ENCODE data around the gene SLC16A9.
"Not testable (repeated sequence)": the region's sequence is repeated elsewhere in the genome, so short reads cannot be mapped to it uniquely, and the experiment has no call there.

SLC16A9 gene

DNA sequence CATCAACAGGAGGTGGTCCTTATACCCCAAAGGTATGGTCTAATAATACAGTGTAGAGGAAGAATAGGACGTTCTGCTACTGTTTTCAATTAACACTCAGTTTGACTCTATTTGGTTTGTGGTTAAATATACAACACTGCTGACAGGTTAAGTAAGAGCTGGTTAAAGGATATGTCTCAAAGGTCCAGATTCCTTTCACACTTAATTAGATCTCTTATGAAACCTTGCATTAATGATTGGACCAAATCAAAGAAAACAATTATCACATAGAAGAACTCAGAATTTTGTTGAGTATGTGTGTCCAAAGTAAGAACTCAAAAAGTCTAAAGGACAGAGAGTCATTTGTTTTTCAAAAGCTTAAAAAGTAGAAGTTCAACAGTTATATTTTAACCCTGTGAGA lies 25.6 kb upstream of the SLC16A9 start:
- no peak for DNase-seq (ENCODE audit: low read depth)
- TF ChIP-seq, protein P1, sequence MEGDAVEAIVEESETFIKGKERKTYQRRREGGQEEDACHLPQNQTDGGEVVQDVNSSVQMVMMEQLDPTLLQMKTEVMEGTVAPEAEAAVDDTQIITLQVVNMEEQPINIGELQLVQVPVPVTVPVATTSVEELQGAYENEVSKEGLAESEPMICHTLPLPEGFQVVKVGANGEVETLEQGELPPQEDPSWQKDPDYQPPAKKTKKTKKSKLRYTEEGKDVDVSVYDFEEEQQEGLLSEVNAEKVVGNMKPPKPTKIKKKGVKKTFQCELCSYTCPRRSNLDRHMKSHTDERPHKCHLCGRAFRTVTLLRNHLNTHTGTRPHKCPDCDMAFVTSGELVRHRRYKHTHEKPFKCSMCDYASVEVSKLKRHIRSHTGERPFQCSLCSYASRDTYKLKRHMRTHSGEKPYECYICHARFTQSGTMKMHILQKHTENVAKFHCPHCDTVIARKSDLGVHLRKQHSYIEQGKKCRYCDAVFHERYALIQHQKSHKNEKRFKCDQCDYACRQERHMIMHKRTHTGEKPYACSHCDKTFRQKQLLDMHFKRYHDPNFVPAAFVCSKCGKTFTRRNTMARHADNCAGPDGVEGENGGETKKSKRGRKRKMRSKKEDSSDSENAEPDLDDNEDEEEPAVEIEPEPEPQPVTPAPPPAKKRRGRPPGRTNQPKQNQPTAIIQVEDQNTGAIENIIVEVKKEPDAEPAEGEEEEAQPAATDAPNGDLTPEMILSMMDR (conservative IDR thresholded peaks at IDR 0.05; ENCODE audit: control insufficient read depth, insufficient read depth, low read depth, low read length): no peak
- H3K4me3 ChIP-seq (ENCODE audit: control insufficient read depth, low read depth, low read length): no peak overlapping the region

DNA sequence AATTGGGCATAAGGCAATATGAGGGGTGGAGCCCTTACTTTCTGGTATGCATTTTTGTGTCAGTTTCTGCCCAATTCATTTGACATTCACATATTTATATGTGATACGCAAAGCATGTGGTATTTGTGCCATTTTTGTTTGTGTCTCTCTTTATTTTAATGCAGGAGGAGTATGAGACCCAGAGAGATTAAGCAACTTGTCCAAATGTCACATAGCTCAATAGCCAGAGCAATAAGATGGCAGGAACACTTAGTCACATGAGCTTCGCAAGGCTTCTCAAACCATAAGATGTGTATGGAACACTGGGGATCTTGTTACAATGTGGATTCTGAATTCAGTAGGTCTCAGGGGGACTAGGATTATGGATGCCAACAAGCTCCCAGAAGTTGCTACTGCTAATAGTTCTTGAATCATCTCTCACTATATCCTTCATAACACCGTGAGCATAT lies 24.4 kb upstream of the SLC16A9 start:
- H3K4me3 ChIP-seq (ENCODE audit: control insufficient read depth, low read depth, low read length): no peak overlapping the region
- TF ChIP-seq, protein P1 (conservative IDR thresholded peaks at IDR 0.05; ENCODE audit: control insufficient read depth, insufficient read depth, low read depth, low read length): no peak
- DNase-seq (ENCODE audit: low read depth): no peak

DNA sequence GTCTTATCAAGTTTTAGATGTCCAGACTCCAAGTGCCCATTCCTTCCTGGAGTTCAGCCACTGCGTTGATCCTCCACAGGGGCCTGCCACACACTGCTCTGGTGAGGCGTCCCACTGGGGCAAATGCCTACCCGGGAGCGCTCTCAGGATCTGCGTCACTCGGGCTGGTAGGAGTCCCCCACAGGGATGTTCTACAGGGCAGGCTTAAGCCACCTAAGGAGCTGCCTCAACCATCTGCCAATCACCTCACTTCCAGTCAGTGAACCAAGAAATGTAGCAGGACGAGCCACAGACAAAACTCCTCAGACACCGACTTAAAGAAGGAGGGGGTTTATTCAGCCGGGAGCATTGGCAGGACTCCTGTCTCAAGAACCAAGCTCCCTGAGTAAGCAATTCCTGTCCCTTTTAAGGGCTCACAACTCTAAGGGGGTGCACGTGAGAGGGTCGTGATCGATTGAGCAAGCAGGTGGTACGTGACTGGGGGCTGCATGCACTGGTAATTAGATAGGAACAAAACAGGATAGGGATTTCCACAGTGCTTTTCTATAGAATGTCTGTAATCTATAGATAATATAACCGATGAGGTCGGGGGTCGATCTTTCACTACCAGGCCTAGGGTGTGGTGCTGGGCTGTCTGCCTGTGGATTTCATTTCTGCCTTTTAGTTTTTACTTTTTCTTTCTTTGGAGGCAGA lies 23.8 kb upstream of the SLC16A9 start:
- not testable (repeated sequence) for H3K4me3 ChIP-seq (ENCODE audit: control insufficient read depth, low read depth, low read length); DNase-seq (ENCODE audit: low read depth)

DNA sequence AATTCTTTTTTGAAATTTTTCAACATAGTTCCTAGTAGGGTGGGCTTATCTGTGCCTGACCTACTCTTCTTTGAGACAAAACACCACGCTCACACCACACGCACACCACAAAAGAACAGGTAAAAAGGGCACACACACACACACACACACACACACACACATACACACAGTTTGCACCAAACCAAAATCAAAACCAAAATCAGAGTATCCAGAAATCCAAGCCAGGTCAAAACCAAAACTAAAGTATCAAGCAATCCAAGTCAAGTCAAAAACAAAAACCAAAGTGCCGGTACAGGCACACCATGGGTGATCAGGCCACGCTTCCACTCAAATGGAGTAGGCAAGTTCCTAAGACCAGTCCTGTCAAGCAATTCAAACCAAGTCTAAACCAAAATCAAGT lies 23.2 kb upstream of the SLC16A9 start:
- H3K4me3 ChIP-seq (ENCODE audit: control insufficient read depth, low read depth, low read length); DNase-seq (ENCODE audit: low read depth): not testable (repeated sequence)

DNA sequence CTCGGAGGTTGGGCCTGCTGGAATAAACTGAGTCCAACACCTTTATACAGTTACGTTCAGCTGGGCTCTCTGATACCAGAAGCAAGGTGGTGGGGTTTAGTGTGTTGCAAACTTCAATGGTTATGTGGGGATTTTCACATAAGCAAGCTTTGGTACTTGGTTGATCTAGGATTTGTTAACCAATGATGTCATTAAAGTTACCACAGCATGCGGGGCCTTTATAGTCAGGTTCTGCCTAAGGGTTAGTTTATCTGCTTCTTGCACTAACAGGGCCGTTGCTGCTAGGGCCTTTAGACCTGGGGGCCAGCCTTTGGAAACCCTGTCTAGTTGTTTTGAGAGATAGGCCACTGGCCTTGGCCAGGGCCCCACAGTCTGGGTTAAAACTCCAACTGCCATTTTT lies 19.5 kb upstream of the SLC16A9 start:
- not testable (repeated sequence) for DNase-seq (ENCODE audit: low read depth); H3K4me3 ChIP-seq (ENCODE audit: control insufficient read depth, low read depth, low read length)

DNA sequence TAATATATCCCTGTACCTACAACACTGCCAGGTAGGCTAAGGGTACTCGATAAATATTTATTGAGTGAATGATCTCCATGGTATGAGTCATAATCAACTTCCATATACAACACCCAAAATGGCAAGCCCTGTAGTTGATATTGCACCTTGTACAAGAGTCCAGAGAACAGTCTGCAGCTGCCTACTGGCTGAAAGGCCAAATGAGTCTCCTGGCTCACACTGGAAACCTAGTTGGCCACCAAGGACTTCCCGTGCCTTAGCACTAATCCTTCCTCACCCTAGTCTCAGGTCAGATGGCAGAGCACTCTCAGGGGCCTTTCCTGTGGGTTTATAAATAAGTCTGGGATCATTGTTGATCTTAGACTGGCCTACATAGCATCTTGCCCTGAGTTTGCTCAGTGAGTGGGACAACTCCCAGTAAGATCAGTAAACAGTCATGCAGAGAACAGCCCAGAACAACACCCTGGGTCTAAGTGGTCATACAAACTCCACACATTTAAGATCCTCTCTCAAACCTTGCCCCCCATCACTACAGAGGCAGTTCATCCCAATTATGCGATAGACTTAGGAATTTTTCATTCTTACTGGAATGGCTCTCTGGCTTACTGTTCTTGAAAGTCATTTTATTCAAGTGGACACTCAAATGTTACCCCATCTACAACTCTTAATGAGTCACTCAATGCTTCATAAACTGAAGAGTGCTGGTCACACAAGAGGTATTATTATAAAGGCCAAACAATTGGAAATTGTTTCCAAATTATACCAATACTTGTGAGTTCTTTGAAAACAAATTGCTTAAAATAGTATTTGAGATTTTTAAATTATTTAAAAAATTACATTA lies 14.7 kb upstream of the SLC16A9 start:
- no peak overlapping the region for H3K4me3 ChIP-seq (ENCODE audit: control insufficient read depth, low read depth, low read length)
- TF ChIP-seq, protein P1 (conservative IDR thresholded peaks at IDR 0.05; ENCODE audit: control insufficient read depth, insufficient read depth, low read depth, low read length): no peak
- DNase-seq (ENCODE audit: low read depth): no peak

DNA sequence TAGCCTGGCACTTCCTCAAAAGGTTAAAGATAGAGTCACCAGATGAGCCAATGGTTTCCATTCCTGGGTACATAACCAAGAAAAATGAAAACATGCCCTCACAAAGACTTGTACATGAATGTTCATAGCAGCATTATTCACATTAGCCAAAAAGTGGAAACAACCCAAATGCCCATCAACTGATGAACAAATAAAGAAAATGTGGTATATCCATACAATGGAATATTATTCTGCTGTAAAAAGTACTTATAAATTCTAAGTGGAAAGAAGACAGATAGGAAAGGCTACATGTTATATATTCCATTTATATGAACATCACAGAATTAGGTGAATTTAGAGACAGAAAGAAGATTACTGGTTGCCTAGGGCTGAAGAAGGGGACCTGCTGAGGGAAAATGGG lies 10.7 kb upstream of the SLC16A9 start:
- TF ChIP-seq, protein P1 (conservative IDR thresholded peaks at IDR 0.05; ENCODE audit: control insufficient read depth, insufficient read depth, low read depth, low read length): no peak
- H3K4me3 ChIP-seq (ENCODE audit: control insufficient read depth, low read depth, low read length): no peak overlapping the region
- DNase-seq (ENCODE audit: low read depth): no peak

DNA sequence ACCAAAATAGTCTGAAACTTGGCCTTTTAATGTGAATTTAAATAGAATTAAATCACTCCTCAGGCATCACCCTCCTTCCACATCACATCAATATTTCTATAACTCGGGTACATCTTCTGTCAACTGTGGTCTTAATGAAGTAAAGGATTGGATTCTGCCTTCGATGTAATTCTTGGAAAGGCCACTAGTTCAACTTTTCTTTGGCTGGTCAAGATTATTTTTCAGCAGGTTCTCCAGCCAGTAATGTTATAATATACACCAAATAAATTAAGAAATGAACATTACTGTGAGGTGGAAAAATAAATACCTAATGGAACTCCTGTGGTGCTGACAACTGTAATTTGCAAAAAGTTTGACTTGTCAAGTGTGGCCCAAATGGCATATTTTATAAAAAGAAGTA lies 9.7 kb upstream of the SLC16A9 start:
- no peak overlapping the region for H3K4me3 ChIP-seq (ENCODE audit: control insufficient read depth, low read depth, low read length)
- DNase-seq (ENCODE audit: low read depth): no peak
- TF ChIP-seq, protein P1 (conservative IDR thresholded peaks at IDR 0.05; ENCODE audit: control insufficient read depth, insufficient read depth, low read depth, low read length): peak; percentile 13

Data from fibroblast of mammary gland (primary cell).